Activated B cell treated with CpG ODN at 0.5 μM for 24 hours (primary cell): ENCODE measurements around the gene LARP6. TPM values are rescaled to one million over a fixed set of nuclear protein-coding genes. Genes with fewer than 3 reads are reported as not detected.
A peak's percentile ranks its signal among the peaks of the same experiment; 100 is the strongest.

Experiments
- ATAC-seq: fragments of 200-7000 bp; cut with Tn5 transposase; one replicate; pipeline ENCODE4 v1.10.0; 2021; ENCODE audit warnings: low read depth, mild to moderate bottlenecking, moderate library complexity
- CTCF ChIA-PET: fragments of 350-600 bp; sonication (Branson Sonifier 250); formaldehyde crosslinking; loops from one replicate; lab custom pipeline; 2021; ENCODE audit warnings: antibody characterized with exemption; lab: Charles Lee
- POLR2A ChIA-PET: fragments of 350-600 bp; sonication (Branson Sonifier 250); formaldehyde crosslinking; loops from one replicate; lab custom pipeline; 2021; ENCODE audit warnings: antibody characterized with exemption; lab: Charles Lee
- DNase-seq: peaks from one replicate; pipeline ENCODE4 v3.0.0; 2022
- H3K27ac Mint-ChIP-seq: one replicate; pipeline ENCODE4 v1.8.0; 2020; ENCODE audit warnings: mixed read lengths
- H3K27me3 Mint-ChIP-seq: one replicate; pipeline ENCODE4 v1.8.0; 2021; ENCODE audit warnings: mixed read lengths
- H3K36me3 Mint-ChIP-seq: one replicate; pipeline ENCODE4 v1.8.0; 2021; ENCODE audit warnings: low read depth, mixed read lengths
- H3K4me1 Mint-ChIP-seq: one replicate; pipeline ENCODE4 v1.8.0; 2021; ENCODE audit warnings: mixed read lengths
- H3K4me3 Mint-ChIP-seq: one replicate; pipeline ENCODE4 v1.8.0; 2020; ENCODE audit warnings: mild to moderate bottlenecking, mixed read lengths
- H3K9me3 Mint-ChIP-seq: one replicate; pipeline ENCODE4 v1.8.0; 2020; ENCODE audit warnings: mixed read lengths
- intact Hi-C: fragments of 100-400 bp; cut with micrococcal nuclease; formaldehyde crosslinking; loops from one replicate; pipeline ENCODE4 v1.15.1; 2024
- total RNA-seq: library from RNA; stranded (reverse); gene quantifications from 2 replicates; pipeline ENCODE4 v1.2.3, GENCODE V29; 2022
- TF ChIP-seq, protein P1 (sequence below): fragments of 200-600 bp; IDR thresholded peaks from one replicate; pipeline ENCODE4 v1.8.0; 2022; ENCODE audit warnings: antibody characterized with exemption, mild to moderate bottlenecking

Gene LARP6
- total RNA-seq, 1 donor from 2014 or later, result not detected

GRCh38 chr15:70857562-70858285, 3.8 kb upstream of the LARP6 start:
- ChIA-PET CTCF (no interaction called here), POLR2A (no interaction called here)
- no peak for DNase-seq
- Mint-ChIP-seq H3K27me3 (peaks cover 27% of the 10 kb centered on the region), H3K9me3 (no peaks in the 10 kb centered on the region), H3K27ac (no peak overlapping the region), H3K4me3 (no peak overlapping the region), H3K36me3 (no peaks in the 10 kb centered on the region), H3K4me1 (peaks cover 11% of the 10 kb centered on the region)
- no peak for ATAC-seq
- TF ChIP-seq, protein P1, sequence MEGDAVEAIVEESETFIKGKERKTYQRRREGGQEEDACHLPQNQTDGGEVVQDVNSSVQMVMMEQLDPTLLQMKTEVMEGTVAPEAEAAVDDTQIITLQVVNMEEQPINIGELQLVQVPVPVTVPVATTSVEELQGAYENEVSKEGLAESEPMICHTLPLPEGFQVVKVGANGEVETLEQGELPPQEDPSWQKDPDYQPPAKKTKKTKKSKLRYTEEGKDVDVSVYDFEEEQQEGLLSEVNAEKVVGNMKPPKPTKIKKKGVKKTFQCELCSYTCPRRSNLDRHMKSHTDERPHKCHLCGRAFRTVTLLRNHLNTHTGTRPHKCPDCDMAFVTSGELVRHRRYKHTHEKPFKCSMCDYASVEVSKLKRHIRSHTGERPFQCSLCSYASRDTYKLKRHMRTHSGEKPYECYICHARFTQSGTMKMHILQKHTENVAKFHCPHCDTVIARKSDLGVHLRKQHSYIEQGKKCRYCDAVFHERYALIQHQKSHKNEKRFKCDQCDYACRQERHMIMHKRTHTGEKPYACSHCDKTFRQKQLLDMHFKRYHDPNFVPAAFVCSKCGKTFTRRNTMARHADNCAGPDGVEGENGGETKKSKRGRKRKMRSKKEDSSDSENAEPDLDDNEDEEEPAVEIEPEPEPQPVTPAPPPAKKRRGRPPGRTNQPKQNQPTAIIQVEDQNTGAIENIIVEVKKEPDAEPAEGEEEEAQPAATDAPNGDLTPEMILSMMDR, result no peak
- intact Hi-C loops, result no loop called here

GRCh38 chr15:70856884-70857561, 3.1 kb upstream of the LARP6 start:
- no peak for DNase-seq
- intact Hi-C loops, result no loop called here
- TF ChIP-seq, protein P1, result no peak
- Mint-ChIP-seq H3K9me3 (no peaks in the 10 kb centered on the region), H3K4me3 (no peak overlapping the region), H3K27me3 (peaks cover 33% of the 10 kb centered on the region), H3K36me3 (no peaks in the 10 kb centered on the region), H3K27ac (no peak overlapping the region), H3K4me1 (peaks cover 11% of the 10 kb centered on the region)
- ATAC-seq, result no peak
- POLR2A ChIA-PET, result no interaction called here
- CTCF ChIA-PET, result no interaction called here

DNA sequence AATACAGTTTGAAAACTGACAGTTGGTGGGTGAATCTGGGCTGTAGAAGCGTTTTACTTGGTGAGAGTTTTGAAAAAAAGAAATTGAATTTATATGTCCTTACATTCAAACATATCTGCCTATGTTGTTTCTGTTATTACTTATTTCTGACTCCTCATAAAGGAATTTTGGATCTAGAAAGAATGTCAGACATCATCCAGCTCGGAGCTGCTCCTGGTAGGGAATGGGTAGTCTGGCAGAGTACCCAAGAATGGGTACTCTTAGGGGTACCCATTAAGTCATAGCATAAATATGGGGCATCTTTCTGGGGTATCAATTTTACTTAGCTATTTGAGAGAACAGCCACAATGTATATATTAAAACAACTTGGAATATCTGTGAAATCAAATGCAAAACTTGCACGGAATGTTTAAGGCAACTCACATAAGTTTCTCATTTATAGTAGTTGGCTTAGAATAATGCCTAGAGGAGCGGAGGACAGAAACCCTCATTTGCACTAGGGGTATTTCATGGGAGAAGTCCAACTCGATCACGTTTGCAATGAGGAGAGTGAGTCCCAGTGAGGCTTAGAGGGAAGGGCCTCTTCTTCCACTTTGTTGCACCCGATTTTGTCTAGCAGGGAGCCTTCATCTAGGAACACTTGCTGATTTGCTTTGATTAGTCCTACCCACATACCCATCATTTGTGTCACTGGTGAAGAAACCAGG, 2.4 kb upstream of the LARP6 start:
- TF ChIP-seq, protein P1, result no peak
- DNase-seq (no peak), ATAC-seq (no peak)
- CTCF ChIA-PET, result no interaction called here
- POLR2A ChIA-PET, result no interaction called here
- Mint-ChIP-seq H3K4me1 (peaks cover 11% of the 10 kb centered on the region), H3K27me3 (peaks cover 39% of the 10 kb centered on the region), H3K4me3 (no peak overlapping the region), H3K27ac (no peak overlapping the region), H3K9me3 (no peaks in the 10 kb centered on the region), H3K36me3 (no peaks in the 10 kb centered on the region)
- intact Hi-C loops, result no loop called here

- TF ChIP-seq, protein P1, result no peak
- H3K4me1 Mint-ChIP-seq, result peaks cover 11% of the 10 kb centered on the region
- H3K36me3 Mint-ChIP-seq, result no peaks in the 10 kb centered on the region
- DNase-seq, result no peak
- ChIA-PET POLR2A (no interaction called here), CTCF (no interaction called here)
- no peak for ATAC-seq
- no peak overlapping the region for H3K4me3 Mint-ChIP-seq
- intact Hi-C loops, result no loop called here
- H3K27ac Mint-ChIP-seq, result no peak overlapping the region
- H3K9me3 Mint-ChIP-seq, result no peaks in the 10 kb centered on the region
- peaks cover 42% of the 10 kb centered on the region for H3K27me3 Mint-ChIP-seq
Measured at GRCh38 chr15:70855764-70856163, 1.8 kb upstream of the LARP6 start.

GRCh38 chr15:70854666-70854976, 664 bp upstream of the LARP6 start:
- ChIA-PET CTCF (no interaction called here), POLR2A (no interaction called here)
- H3K27me3 Mint-ChIP-seq, result peaks cover 51% of the 10 kb centered on the region
- DNase-seq (no peak), ATAC-seq (no peak)
- no peak overlapping the region for H3K27ac Mint-ChIP-seq
- H3K4me3 Mint-ChIP-seq, result peak overlapping the region; percentile 78
- H3K9me3 Mint-ChIP-seq, result no peaks in the 10 kb centered on the region
- TF ChIP-seq, protein P1, result no peak
- peaks cover 11% of the 10 kb centered on the region for H3K4me1 Mint-ChIP-seq
- no peaks in the 10 kb centered on the region for H3K36me3 Mint-ChIP-seq
- intact Hi-C loops, result no loop called here
